Ovary (tissue), 3 donors: Measurements from ENCODE around the gene DUOX1.

Experiments used
- CTCF ChIP-seq, 3 donors: fragments of 450-650 bp in 2 of 3; fragments of 200-600 bp in 1 of 3; IDR thresholded peaks; one replicate each; pipeline versions ENCODE4 v1.5.1 to v1.8.0; 2016 to 2022; ENCODE audit warnings: antibody characterized with exemption in 3 of 3, mild to moderate bottlenecking in 1 of 3
- POLR2A ChIP-seq: fragments of 450-650 bp; IDR thresholded peaks from one replicate; pipeline ENCODE4 v1.6.1; 2017; ENCODE audit warnings: antibody characterized with exemption, mild to moderate bottlenecking, moderate library complexity
- donor health status: DM: no; HTN: no; CAD: no.

- no peak for TF ChIP-seq CTCF (IDR thresholded peaks at IDR 0.05)
- no peak for TF ChIP-seq POLR2A
Observed at GRCh38 chr15:45168286-45168685, 38.5 kb downstream of the DUOX1 start.
